Activated gamma-delta T cell (primary cell): Measurements from ENCODE around the gene FGFR2.

Experiments
- DNase-seq: peaks from one replicate; lab custom pipeline; 2025; lab: John Stamatoyannopoulos, UW

The FGFR2 gene

DNA sequence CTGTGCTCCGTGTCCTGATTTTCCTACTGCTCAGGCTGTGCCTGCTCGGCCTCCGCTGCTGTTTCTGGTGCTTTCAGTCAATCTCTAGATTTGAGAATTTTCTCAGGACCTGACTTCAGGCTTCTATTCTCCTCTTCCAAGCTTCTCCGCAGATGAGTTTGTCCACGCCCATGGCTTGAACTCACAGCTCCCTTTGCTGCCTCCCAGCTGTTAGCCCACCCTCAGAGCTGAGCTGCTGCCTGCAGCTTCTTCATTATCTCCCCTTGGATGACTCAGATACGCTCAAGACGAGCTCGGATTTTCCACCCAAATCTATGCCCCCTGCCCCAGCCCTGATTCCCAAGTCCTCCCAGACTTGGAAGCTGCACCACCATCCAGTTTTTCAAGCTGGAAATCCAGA, 104.7 kb downstream of the FGFR2 start:
- no peak for DNase-seq

DNA sequence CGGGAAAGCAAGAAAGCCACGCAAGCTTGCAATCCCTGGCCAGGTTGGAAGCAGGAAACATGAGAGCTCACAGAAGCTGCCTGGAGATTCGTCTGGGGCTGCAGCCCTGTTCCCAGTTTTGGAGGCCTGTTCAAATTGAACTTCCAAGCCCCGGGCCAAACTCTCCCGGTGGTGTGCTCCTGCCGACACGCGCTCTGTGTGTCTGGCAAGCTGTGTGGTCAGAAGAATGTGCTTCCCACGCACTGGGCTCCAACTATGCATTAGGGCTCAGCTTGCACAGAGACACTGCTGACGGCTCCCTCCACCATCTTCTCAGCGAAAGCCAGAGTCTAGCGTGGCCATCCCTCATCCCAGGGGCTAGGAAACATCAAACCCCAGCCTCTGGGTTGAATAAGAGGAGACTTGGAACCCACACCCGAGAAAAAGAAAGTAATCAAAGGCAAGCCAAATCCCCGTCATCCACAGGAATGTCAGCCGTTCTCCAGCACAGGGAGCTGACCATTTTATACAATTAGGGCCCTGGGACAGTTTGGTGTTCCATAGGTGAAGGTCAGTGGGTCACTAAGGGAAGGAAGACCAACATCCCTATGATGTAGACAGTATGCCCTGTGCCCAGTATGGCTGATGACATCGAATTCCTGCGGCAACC, 107.2 kb downstream of the FGFR2 start:
- no peak for DNase-seq

DNA sequence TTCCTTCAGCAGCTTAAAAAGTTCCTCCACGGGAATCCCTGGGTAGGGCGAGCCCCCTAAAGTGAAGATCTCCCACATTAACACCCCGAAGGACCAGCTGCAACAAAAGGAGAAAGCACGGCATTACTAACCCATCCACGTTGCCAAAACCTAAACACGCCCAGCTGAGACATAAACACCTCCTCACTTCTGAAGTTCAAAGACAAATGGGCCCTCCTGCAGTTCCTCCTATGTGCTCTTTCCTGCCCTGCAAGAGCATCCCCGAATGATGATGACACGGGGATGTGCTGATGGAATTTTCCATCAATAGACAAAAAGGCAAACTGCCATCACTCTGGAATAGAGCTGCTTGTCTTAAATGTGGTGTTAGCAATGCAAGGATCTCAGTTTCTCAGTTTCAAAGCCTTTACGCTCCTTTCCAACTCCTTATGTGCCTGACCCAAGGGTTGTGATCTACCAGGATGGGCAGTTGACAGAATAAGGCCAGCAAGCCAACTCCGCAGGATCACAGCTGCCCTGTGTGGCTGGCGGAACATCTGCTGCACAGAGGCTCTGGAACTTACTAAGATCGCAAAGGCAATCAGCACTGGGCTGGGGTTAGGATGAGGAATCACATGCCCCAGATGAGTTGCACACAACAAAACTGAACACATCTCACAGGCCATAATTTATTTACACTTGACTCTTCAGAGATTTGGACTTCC, 112.7 kb downstream of the FGFR2 start:
- DNase-seq: no peak

DNA sequence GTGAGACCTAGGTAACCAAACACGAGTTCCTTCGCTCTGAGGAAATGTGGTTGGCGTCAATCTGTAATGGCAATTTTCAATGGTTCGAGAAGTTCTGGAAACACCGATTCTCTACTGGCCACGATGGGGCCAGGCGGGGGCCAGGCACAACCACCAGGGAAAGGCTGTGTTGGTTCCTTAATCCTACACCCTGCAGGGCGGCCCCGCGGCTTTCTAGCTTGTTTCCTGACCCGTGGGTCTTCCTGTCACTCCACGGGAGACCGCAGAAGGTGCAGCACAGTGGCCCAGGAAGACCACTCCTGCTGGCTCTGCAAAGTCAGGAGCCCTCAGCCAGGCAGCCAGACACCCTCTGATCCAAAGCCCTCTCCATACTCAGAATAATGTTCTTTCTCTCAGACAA, 113.4 kb downstream of the FGFR2 start:
- no peak for DNase-seq

DNA sequence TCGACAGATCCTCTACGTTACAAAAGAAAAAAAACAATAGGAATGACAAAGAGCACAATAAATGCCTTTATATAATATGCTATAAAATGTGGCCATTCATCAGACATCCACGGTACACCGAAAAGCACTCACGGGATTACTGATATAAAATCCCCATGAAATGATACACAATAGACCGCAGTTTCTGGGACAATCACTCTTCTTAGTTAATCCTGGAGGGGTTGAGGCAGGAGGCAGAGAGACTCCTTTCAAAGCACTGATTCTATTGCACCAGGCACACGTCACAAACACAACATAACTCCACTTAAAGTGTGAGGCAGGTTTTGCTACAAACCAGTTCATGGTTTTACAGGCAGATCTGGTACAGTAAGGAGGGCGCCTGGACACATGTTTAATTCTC, 113.8 kb downstream of the FGFR2 start:
- DNase-seq: no peak

DNA sequence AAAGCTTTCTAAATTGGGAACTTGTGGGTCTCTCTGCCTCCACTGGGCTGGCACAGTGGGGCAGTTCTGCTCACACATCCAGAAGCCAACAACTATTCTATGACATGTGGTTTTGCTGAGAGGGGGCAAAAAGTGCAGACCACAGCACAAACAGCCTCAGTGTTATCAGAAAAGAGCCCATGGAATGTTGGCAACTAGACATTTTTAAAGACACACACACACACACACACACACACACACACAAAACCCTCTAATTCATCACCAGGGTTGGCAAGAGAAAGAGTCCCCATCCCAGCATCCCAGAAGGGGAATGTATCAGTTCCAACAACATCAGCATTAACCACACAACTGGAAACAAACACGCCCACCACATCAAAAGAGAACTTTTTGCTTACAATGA, 117.1 kb downstream of the FGFR2 start:
- DNase-seq: no peak

DNA sequence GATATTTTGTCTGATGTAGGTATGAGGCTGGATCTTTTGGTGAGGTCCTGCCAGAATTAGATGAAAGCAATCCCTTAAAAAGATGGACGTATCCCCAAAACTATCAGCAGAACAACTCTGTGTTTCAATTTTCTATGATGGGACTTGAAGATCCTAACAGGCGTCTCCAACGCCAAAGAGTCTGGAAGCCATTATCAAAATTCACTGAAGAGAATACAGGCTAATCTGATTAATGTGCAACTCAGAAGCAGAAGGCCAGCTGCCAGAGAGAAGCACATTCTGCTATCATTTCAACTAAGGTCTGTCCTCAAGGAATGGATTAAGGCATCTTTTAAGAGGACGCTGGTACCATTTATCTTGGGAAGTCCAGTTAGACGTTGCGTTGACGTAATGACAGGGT, 119.7 kb downstream of the FGFR2 start:
- DNase-seq: no peak

DNA sequence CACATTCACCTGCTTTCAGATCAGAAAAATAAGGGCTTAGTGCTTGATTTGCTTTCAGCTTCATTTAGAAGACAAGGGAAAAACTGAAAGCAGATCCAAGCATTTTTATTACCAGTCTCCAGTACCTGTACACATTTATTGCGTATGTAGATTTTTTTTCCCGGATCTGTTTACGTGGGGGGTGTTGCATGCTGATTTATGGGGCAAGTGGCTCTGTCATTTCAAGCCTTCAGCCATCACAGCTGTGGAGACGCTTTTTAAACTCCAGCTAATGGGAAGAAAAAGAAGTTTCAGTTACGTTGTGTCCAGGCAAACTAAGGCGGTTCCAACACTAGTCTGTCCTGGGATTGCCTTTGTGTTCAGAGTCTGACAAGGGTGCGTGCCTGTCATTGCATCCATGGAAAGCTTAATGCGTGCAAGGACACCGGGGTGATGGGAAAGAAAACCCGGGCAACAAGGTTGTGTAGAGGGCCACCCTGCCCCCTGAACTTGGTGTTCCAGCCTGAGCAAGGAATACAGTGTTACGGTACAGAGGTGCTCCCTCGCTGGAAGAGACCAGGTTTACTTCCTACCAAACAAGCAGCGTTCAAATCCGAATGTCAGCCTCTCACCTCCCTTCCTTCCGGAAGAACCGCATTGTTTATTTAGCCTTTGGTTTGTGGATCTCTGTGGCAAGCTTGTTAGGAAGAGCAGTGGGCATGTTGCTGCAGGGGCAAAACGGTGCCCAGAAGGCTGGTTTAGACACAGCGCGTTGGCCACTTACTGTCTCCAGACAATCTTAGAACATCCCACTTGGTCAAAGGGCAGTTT, 128.2 kb downstream of the FGFR2 start:
- DNase-seq: no peak

DNA sequence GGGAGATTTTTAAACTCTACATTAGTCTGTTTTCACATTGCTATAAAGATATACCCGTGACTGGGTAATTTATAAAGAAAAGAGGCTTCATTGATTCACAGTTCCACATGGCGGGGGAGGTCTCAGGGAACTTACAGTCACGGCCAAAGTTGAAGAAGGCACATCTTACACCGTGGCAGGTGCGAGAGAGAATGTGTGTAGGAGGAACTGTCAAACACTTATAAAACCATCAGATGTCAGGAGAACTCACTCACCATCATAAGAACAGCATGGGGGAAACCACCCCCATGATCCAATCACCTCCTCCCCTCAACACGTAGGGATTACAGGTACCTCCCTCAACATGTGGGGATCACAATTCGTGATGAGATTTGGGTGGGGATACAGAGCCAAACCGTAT, 129.5 kb downstream of the FGFR2 start:
- DNase-seq: no peak

DNA sequence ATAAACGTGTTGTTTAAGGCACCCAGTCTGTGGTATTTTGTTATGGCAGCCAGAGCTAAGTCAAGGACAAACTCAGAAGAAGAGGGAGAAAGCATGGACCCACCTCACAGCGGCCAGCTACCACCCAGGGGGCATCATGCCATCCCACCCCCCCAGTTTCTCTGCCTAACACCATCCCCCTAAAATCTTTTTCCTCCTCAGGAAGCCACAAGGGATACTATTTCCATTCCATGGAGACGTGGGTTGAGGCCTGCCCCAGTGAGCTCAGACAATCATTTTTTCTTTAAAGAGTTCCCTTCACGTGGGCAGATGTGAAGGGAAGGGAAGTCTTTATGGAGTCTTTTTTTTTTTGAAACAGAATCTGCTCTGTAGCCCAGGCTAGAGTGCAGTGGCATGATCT, 131.8 kb downstream of the FGFR2 start:
- no peak for DNase-seq

DNA sequence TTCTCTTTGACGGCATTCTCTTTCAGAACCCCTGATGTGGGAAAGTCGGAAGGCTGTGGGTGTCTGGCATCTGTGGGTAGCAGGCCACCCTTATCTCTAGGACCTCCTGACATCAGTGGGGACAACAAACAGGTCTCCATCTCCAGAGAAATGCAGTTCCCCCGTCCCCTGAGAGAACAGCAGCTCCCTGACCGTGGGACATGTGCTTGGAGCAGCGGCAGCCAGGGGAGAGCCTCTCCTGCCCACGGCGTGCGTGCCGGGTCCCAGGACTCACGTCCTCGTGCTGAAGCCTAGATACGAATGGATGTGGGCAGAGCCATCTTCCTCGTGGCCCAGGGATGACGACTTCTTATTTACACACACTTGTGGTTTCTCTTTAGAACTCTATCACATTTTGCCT, 133.0 kb downstream of the FGFR2 start:
- no peak for DNase-seq

DNA sequence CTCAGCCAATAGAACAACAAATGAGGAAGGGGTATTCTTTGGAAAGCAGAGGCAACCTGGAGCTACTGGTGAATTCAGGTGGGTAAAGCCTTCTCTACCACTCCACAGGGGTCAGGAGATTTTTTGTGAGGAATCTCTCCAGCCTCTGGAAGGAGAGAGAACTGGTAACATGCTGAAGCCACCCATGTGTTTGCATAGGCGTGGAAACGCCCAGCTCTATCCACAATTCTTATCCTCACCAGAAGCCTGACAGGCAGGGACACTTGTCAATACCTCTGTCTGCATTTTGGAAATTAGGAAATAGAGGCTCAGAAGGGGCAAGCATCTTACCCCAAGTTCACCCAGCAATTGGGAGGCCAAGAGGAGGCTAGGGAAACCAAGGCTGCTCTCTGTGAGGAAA, 133.7 kb downstream of the FGFR2 start:
- no peak for DNase-seq

DNA sequence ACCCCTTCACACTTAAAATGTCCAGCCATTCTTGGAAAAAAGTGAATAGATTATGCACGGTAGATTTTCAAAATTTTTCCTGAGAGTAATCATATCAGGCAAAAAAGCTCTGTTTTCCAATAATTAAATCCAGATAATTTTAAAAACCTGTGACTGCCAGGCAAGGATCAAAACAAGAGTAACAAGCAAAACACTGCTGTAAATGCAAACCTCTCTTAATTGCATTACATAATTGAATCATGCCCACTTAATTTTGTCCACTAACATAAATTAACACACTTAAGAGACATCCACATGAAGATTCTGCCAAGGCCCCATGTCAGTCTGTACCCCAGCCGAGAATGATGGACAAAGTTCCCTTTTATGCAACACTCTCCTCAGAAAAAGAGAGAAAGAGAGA, 135.3 kb downstream of the FGFR2 start:
- no peak for DNase-seq

DNA sequence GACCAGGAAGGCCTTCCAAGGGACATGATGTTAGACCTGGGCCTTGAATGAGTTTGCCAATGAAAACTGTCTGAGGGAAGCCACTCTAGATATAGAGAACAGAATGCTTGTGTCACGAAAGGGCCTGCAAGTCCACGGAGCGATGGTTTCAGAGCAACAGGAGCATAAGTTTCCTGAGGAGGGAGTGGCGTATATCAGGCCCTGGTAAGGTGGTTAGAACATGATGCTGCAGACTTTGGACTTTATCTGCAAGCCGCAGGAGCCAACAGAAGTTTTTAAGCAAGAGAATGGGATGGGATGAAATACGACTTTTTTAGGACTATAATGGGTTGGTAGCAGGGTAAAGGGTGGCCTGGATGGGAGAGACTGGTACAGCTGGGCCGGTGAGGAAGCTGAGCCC, 136.0 kb downstream of the FGFR2 start:
- DNase-seq: no peak

DNA sequence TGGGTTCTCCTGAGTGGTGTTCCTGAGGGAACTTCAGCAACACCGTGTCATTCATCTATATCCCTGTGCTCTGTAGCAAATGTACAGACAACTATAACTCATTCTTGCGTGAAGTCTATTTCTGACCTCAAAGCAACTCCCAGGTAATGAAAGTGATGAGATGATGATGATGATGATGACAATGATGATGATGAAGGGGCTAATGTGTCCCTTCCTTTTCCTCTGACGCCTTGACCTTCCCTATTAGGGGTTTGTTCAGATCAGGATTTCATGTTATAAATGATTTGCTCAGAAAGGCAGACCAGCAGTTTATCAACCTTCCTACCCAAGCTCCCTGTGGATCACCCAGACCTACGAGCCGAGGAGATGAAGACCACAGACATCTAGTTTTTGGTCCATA, 136.9 kb downstream of the FGFR2 start:
- no peak for DNase-seq

DNA sequence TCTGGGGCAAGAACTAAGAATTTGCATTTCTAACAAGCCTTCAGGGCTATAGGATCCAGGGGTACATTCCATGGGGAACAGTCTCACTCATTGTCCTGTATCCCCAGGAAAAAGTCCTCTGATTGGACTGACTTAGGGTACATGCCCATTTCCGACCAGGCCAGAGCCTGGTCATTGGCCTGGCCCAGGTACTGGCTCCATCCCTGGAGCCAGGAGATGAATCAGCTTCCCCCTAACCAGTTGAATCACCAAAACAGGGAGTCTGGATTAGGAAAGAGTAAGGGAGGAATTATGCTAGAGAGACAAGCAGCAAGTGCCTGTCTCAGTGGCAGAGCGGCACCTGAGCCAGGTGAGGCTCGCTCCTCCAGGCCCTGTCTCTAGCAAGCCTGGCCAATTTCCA, 137.5 kb downstream of the FGFR2 start:
- DNase-seq: no peak

DNA sequence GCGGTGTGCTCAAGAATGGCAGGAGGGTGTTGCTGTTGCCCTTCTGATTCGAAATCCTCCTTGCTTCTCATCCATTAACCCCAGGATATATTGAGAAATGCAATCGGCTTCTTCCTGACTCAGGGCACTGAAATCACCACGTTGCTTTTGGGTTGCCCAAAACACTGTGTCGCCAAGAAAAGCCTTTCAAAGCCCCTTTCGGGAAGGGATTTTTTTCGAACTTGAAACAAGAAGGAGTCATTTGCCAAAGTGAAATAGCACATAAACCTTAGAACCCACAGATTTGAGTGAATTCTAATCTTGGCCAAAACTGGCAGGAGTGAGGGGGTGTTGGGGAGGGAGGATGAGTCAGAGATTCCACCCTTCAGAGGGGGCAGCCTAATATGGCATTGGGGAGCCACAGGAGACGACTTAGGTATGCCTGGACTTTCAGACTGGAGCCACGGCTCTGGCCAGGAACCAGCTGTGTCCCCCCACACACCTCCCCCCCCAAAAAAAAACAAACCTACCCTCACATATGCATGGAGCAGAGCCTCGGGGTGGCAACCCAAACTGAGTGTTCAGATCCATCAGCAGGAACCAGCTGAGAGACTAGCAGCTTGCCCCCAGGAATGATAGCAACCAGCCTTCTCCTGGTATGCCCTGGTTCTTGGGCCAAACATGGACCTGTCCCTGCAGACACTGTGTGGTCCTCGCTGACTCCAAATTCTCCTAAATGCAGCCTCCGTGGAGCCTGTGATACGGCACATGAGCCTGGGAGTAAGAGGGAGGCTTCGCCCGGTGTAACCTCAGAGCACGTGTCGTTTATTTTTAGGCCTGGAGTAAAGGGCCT, 138.4 kb downstream of the FGFR2 start:
- no peak for DNase-seq

DNA sequence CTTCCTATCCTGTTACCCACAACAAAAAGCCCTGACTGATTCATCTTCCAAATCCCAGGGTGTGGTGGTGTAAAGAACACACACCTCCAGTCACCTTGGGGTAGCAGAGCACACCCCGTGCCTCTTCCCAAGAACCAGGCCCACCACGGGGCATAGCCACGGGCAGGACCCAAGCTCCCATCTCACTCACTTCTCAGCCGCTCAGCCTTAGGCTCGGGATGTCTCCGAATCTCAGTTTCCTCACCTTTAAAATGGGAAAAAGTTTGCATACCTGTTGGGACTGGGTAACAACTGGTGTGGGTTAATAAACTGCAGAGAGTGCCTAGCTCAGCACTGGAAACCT, 139.0 kb downstream of the FGFR2 start:
- no peak for DNase-seq

DNA sequence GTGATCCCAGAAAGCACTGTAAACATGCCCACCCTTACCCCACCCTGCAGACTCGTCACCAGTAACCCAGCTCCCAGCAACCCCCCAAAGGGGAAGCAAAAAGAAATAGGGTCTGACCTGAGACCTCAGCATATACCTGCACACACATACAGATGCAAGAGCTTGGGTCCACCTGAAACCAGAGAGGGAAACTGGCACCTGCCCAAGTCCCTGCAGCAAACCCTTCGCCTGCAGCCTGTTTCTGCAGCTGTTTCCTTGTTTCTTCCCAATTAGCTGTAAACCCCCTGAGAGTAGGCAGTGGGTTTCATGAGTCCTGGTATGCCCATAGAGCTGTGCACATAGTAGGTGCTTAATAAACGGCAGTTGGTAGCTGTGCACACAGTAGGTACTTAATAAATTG, 140.5 kb downstream of the FGFR2 start:
- no peak for DNase-seq

DNA sequence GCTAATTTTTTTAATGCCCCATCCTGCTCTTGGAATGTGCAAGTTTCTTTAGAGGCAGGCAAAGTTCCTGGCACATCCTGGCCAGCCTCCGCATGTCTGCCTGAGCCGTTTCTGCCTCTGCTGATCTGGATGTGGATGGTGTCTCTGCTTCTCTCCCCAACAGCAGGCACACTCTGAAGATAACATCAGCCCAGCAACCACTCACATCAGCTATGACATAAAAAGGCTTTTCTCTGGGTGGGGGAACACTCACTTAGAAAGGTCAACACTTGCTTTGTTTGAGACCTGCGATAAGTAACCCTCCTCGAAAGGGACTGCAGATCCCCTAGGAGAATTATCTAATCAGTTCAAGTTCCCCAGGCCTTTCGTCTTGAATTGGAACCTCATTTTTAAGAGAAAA, 142.9 kb downstream of the FGFR2 start:
- DNase-seq: no peak

DNA sequence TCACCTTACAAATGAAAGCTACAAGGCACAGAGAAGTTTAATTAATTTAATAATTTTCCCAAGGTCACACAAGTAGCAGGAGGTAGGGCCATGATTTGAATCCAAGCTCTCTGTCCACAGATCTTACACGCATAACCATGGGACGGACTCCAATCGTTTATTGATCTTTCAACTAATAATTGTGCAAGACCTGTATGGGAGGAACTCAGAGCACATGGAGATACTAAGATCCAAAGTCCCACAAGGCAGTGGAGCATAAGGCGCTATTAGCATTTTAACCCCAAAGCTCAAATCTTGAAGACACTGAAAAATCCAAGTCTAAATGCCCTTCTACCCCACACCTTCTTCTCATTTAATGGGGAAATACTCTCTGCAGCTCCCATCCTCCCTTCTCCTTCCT, 143.5 kb downstream of the FGFR2 start:
- no peak for DNase-seq

DNA sequence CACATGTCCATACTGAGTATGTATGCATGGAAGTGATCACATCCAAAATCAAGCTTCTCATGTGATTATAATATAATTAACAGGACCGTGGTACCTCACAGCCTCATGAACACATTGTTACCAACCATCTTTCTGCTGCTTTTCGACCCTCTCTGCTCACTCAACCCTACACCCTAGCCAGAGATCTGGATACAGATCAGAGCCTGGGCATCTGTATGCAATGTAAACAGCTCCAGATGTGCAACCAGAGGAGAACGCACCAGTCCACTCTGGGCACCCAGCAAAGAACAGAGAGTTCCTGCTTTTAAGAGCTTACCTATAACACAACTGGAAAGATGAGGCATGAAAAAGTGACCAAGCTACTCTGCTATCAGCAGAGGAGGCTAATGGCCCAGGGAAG, 145.1 kb downstream of the FGFR2 start:
- DNase-seq: no peak
